NCI-H460 (cell line): ENCODE data around the gene SH3BP1. TPM values are rescaled to one million over a fixed set of nuclear protein-coding genes. Genes with fewer than 3 reads are reported as not detected.
A peak's percentile ranks its signal among the peaks of the same experiment; 100 is the strongest.

ENCODE experiments used
- DNase-seq: peaks from one replicate; pipeline ENCODE4 v3.0.0-alpha.2; 2016; ENCODE audit warnings: low read depth; ENCODE audit errors: extremely low read depth
- total RNA-seq: library from RNA; depleted of rRNA; stranded (reverse); fragments of >200 nt; shearing (Covaris generic); gene quantifications from 2 replicates; pipeline ENCODE4 v1.2.3, GENCODE V29; 2014

Gene SH3BP1
- total RNA-seq, 1 experiment from 2014 or later = 1.7 TPM

GRCh38 chr22:37631448-37632173 is 7.9 kb upstream of the SH3BP1 start:
- DNase-seq = no peak

DNA sequence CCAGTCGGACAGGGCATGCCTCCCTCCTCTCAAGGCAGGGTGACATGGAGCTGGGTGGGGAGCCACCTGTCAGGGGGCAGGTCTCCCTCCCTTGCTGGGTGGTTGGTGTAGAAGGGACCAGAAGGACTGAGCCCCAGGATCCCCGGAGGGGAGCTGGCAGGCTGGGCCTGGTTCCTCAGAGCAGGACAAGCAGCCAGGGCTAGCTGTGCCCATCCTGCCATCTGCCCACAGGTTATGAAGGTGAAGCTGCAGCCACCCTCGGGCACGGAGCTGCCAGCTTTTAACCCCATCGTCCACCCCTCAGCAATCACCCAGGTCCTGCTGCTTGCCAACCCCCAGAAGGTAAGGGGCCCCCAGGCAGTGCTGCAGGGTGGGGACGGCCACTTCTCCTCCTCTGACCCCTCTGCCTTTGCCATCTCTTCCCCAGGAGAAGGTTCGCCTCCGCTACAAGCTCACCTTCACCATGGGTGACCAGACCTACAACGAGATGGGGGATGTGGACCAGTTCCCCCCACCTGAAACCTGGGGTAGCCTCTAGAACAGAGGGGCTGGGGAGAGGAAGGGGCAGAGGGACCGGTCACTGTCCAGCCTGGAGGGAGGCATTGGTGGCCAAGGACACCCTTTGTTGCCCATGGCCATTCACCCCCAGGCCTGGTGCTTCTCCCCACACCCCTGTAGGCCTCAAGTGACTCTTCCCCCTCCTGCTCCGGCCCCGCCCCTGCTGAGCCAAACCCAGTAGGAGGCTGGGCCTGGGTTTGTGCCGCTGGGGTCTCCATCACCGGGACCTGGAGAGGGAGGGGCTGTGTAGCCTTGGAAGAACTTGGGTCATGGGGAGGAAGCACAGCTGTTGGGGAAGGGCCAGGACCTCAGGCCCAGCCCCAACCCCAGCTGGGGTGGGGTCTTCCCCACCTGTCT is 7.0 kb upstream of the SH3BP1 start:
- DNase-seq = no peak

- no peak for DNase-seq
Measured at GRCh38 chr22:37633089-37633624, 6.3 kb upstream of the SH3BP1 start.

DNA sequence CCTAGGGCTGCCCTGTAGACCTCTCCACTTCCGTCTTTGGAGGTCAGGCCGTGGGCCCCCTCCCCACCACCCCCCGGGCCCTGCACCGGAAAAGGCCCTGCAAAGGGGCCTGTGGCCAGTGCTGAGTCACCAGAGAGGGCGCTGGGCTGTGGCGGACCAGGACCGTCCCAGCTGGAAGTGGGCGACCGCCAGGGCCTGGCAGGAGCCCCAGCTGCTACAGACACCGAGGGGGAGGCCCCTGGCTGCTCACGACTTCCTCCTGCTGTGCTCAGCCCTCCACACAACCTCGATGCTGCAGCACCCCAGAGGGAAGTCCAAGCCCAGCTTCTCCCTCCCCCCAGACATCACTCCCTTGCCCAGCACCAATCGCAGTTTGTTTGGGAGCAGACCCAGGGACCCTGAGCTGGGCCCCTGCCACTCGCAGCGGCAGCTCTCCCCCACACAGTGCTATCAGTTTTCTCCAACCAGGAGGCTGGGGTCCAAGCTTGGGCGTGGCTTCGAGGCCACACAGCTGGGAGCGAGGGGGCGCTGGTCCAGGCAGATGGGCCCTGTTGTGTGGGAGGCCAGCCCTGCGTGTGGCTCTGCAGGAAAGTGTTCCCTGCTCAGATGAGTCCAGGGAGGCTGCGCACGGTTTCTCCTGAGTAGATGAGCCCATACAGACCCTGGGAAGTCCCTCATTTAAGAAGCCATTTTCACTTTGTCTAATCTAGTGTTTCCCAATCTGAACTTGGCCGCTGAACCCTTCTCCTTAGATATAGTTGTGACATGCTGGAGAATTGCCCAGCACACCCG is 5.6 kb upstream of the SH3BP1 start:
- DNase-seq = no peak

GRCh38 chr22:37634417-37634924 is 5.0 kb upstream of the SH3BP1 start:
- DNase-seq = no peak

DNA sequence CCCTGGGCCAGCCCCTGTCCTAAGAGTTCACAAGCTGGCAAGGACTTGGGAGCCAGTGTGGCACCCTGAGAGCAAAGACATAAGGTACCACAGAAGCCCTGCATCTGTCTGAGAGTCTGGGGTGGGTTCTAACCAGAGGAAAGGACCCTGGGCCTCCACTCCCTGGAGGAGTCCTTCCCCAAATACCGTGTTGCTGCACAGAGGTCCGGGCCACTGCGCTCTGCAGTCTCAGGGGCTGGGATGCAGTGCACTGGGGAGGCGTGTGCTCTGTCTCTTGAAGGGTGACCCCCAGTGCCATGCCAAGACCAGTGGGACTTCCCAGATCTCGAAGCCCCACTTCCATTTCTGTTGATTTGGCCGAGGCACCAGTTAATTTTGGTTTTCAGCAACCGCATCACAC is 4.3 kb upstream of the SH3BP1 start:
- DNase-seq = no peak

GRCh38 chr22:37636186-37636948 is 3.1 kb upstream of the SH3BP1 start:
- no peak for DNase-seq

DNA sequence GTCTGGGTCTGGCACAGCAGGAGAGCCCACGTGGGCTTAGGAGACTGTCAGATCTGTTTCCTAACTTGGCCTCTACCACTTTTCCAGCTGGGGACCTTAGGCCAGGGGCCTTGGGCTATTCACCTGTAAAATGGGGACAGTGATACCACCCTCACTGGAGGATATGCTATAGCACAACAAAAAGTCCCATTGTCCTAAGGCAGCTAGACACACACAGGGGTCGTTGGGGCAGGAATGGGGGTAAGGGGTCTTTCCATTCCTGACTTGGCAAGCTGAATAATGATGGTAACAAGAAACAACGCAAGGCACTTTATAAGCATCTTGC is 2.6 kb upstream of the SH3BP1 start:
- no peak for DNase-seq

GRCh38 chr22:37638391-37639069 is 939 bp upstream of the SH3BP1 start:
- no peak for DNase-seq

GRCh38 chr22:37639771-37640590 is 512 bp downstream of the SH3BP1 start:
- no peak for DNase-seq

GRCh38 chr22:37640591-37641560 is 1.4 kb downstream of the SH3BP1 start:
- no peak for DNase-seq

GRCh38 chr22:37641561-37641949 is 2.1 kb downstream of the SH3BP1 start:
- DNase-seq = no peak

DNA sequence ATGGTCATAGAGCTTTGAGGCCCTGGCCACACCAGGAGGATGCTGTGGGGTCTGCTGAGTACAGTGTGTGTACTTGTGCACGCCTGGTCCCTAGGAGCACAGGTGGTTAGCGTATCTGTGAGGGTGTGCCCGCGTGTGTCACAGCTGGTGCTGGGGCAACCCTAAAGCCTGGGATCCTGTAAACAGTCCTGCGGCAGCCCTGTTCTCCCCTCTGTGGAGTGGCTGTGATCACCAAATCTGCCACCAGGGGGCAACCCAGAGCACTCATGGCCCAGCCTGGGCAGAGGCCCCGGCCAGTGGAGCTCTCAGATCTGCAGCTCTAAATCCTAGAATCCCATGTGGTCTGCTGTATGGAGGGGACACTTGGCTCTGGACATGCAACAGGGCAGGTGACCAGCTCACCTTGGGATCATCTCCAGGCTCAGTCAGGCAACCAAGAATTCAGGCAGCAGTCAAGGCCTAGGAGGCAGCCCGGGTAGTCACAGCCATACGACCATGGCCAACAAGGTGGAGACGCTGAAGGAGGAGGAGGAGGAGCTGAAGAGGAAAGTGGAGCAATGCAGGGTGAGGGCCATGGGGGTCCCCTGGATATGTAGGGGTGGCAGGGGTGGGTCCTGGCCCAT is 3.9 kb downstream of the SH3BP1 start:
- peak; percentile 59 for DNase-seq

DNA sequence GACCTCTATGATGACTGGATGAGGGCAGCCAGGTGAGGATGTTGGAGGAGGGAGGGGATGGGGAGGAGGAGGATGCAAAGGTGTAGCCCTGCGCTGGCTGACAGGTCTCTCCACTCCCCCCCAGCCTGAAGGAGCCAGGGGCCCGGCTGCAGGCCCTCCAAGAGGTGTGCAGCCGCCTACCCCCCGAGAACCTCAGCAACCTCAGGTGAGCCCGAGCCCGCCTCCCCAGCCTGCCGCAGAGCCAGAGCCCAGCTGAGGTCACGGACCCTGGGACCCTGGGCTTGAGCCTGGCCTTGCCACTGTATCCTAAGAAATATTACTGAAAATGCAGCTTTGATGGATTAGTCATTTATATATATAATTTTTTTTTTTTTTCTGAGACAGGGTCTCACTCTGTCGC is 7.8 kb downstream of the SH3BP1 start:
- DNase-seq = no peak

GRCh38 chr22:37647928-37648327 is 8.5 kb downstream of the SH3BP1 start:
- DNase-seq = no peak

DNA sequence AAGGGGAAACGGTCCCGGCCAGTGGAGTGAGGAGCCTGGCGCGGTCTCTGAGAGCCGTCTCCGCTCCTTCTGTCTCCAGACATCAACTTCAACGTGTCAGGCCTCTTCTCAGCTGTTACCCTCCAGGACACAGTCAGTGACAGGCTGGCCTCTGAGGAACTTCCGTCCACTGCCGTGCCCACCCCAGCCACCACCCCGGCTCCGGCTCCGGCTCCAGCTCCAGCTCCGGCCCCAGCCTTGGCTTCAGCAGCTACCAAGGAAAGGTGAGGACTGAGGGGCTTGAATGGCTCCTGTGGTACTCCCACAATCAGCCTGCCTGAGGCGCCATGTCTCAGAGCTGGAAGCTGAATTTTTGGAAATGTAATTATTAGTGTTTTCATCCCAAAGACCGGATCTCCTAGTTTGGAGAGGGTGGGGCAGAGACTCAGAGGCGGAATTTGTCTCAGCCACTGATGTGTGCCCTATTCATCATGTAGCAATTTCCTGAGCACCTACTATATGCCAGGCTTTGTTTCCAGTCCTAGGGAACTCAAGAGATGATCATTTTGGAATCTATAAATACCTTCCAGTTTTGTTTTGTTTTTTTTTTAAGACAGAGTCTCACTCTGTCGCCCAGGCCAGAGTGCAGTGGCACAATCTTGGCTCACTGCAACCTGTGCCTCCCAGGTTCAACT is 11.1 kb downstream of the SH3BP1 start:
- no peak for DNase-seq
